SIG-M5 treated with dmso at 0.1 percent for 504 hours (cell line): Measurements from ENCODE around the gene DFFA.
"Not testable (repeated sequence)": the region's sequence is repeated elsewhere in the genome, so short reads cannot be mapped to it uniquely, and the experiment has no call there.

ENCODE experiments used
- DNase-seq: peaks from one replicate; lab custom pipeline; 2025; ENCODE audit not compliant: unreplicated experiment; lab: John Stamatoyannopoulos, UW

Gene DFFA

GRCh38 chr1:10467078-10467477, 5.3 kb downstream of the DFFA start:
- no peak for DNase-seq

GRCh38 chr1:10459184-10459583, 13.1 kb downstream of the DFFA start:
- DNase-seq = peak; percentile 19

- no peak for DNase-seq
Measured at GRCh38 chr1:10457875-10458274, 14.5 kb downstream of the DFFA start.

DNA sequence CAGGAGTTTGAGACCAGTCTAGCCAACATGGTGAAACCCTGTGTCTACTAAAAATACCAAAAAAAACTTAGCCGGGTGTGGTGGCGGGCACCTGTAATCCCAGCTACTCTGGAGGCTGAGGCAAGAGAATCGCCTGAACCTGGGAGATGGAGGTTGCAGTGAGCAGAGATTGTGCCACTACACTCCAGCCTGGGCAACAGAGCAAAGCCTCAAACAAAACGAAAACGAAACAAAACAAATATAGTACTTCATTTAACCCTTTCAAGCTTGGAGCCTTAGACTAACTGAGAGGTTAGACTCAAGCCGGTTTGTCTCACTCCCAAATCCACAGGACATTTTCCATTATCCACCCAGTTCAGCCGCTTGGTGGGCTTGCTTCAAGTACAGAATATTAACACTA, 14.9 kb downstream of the DFFA start:
- DNase-seq = not testable (repeated sequence)

- no peak for DNase-seq
Measured at GRCh38 chr1:10456661-10457060, 15.7 kb downstream of the DFFA start.

DNA sequence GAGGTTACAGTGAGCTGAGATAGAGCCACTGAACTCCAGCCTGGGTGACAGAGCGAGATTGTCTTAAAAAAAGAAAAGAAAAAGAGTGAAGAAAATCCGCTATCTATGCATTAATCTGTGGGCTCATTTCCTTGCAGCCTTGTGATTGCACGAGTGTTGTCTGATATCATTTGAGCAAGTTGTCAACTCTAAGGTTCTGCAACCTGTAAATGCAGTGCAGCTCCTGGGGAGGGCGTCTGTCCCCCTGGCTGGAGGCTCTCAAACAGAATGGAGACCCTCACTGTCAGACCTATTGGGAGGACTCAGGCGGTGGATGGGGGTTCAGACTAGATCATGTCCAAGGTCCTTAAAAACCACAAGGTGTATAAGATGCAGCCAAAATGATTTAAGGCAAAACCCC, 16.3 kb downstream of the DFFA start:
- no peak for DNase-seq

DNA sequence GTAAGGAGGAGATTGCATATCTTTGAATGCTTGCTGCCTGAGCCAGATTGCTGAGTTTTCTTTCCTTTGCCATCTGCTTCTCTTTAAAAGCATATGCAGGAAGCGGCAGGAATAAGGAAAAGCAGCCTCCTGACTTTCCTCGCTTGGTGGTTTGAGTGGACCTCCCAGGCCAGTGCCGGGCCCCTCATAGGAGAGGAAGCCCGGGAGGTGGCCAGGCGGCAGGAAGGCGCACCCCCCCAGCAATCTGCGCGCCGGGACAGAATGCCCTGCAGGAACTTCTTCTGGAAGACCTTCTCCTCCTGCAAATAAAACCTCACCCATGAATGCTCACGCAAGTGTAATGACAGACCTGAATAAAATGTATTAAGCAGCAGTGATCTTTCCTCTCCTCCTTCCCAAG, 21.0 kb downstream of the DFFA start:
- no peak for DNase-seq

DNA sequence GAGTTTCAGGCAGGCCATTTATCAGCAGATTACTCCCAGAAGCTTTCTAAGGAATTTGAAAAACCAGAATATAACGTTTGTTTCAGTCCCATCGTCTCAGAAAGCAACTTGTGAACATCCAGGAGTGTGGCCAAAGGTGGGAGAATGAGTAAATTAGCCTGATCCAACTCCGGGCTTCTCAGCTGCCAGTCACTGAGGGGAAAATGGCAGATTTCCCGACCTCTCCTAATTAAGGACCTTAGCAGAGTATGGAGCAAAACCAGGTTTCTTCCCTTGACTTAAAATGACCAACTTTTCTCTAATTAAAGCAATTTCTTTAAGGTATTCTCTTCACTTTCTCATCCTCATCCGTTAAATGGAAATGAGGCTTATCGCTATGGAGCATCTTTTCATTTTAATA, 21.5 kb downstream of the DFFA start:
- no peak for DNase-seq

GRCh38 chr1:10450156-10450814, 22.0 kb downstream of the DFFA start:
- DNase-seq = no peak

GRCh38 chr1:10449751-10450150, 22.6 kb downstream of the DFFA start, which contains the start of gene CORT:
Gene CORT, plus strand, starts transcription at chr1:10450031. Its CDS starts 193 bp downstream, at chr1:10450224.
- DNase-seq = no peak

- no peak for DNase-seq
Measured at GRCh38 chr1:10446790-10447422, 25.4 kb downstream of the DFFA start.

DNA sequence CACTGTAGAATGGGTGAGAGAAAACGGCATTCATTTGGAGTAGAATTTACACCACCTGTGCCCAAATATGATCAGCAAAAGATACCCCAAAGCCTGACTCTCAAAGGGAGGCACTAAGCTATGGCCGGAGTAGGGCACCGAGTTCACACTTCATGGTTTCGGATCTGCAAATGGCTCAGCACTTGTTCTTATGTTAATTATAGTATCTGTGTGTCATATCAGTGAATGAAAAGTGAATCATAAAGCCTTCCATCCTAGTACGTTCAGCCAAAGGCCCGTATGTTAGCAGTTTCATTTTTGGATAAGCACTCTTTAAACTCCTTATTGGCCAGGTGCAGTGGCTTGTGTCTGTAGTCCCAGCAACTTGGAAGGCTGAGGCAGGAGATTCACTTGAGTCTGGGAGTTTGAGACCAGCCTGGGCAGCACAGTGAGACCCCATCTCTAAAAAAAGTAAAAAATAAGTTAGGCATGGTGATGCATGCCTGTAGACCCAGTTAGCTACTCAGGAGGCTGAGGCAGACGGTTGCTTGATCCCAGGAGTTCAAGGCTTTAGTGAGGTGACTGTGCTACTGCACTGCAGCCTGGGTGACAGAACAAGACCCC, 27.4 kb downstream of the DFFA start:
- DNase-seq = no peak

GRCh38 chr1:10444248-10444647, 28.1 kb downstream of the DFFA start:
- DNase-seq = no peak

GRCh38 chr1:10440794-10441193, 31.5 kb downstream of the DFFA start:
- no peak for DNase-seq

GRCh38 chr1:10440305-10440704, 32.0 kb downstream of the DFFA start:
- no peak for DNase-seq

DNA sequence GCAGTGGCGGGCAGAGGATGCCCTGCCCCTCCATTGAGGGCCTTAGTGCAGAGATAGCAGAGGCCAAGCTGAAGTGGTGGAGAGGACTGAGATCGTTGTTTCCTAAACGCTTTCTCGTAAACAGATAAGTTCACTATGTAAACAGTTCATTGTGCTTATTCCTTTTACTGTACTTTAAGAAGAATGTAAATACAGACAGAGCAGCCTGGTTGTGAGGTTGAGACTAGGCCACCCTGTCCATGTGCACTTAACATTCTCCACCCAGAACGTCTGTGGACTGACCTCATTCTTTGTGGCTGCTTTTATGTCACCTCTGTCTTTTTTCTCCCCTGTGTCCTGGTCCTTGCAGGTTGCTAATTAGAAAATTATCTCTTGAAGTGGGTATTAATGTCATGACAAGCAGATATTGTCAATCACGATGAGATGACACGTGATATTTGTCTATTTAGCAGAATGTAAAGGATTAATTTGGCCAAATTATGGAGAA, 33.6 kb downstream of the DFFA start:
- no peak for DNase-seq

GRCh38 chr1:10437052-10437451, 35.3 kb downstream of the DFFA start:
- no peak for DNase-seq

DNA sequence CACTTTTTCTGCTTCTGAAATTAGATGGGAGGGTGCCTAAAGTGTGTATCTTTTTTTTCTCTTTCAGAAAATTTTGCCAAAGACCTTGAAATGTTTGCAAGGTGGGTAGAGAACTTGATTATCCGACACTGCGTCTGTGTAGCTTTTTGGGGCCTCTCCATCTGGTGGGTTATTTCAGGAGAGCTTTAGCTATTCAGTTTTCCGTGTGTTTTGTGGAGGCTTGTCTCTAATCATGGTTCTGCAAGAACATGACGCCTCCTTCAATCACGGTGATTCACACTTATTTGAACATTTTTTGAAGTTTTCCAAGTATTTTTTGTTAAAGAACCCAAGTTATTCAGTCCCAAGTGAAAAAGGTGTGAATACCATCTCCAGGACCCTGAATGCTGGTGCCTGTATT, 37.7 kb downstream of the DFFA start:
- no peak for DNase-seq

- DNase-seq = no peak
Measured at GRCh38 chr1:10433790-10434189, 38.5 kb downstream of the DFFA start.

GRCh38 chr1:10432910-10433700, 39.2 kb downstream of the DFFA start:
- no peak for DNase-seq

DNA sequence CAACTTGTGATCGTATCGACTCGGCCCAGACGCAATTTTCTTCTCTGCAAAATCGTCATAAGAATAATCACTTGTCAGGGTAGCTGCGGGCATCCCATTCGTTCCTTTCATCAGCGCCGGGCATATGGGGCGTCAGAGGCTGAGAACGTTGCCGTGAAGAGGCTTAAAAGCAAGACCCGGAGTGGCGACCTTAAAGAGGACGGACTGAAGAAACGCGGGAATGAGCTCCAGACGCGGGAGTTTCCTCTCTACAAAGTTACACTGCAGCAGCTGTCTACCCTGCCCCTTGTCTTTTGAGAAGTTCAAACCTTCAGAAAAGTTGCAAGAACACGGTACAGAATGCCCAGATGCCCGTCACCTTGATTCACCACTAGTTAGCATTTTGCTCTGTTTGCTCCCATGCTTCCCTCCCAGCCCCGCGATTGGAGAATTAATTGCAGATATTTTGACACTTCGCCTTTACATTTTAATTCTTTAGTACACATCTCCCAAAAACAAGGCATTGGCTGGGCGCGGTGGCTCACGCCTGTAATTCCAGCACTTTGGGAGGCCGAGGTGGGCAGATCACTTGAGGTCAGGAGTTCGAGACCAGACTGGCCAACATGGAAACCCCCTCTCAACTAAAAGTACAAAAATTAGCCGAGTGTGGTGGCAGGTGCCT, 41.1 kb downstream of the DFFA start:
- DNase-seq = peak; percentile 26
